C4-2B (cell line): ENCODE data around the gene TLE3.

ENCODE experiments used
- ZFX ChIP-seq: fragments of 450-650 bp; IDR thresholded peaks from 2 replicates; pipeline ENCODE4 v1.6.1; 2017
- TF ChIP-seq, protein P1 (sequence below): fragments of 450-650 bp; conservative IDR thresholded peaks from 2 replicates; pipeline ENCODE4 v1.5.1; 2017; ENCODE audit warnings: mild to moderate bottlenecking

DNA sequence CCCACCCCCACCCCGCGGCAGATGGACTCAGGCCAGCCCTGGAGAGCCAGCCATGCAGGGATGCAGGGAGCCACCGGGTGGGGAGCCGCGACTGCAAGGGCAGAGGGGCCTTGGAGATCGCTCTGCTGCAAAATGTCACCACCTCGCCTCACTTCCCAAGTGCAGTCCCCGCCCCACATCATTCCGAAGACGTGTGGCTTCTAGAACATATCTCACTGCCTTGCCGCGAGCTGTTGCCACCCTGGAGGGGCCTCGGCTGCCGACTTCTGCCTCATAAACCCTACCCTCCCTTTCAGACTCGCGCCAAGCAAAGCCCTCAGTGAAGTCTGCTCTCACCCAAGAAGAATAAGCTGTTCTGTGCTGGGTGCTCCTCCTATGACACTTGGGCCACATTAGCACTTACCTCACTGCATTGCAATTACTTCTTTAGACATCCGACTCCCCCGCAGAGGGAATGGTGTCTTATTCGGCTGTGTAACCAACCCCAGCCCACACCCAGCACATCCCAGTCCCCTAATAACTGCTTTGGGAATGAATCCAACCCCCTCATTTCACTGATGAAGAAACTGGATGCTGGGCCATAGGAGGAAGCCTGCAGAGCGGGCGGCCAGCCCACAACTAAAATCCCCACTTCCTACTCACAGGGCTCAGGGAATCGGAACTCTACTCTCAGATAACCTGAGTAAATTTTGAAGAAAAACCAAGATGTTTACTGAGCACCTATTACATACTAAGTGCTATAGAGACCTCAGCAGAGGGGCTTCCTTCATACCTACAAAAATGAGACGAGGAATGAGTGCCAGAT lies 8.6 kb downstream of the TLE3 start:
- TF ChIP-seq, protein P1, sequence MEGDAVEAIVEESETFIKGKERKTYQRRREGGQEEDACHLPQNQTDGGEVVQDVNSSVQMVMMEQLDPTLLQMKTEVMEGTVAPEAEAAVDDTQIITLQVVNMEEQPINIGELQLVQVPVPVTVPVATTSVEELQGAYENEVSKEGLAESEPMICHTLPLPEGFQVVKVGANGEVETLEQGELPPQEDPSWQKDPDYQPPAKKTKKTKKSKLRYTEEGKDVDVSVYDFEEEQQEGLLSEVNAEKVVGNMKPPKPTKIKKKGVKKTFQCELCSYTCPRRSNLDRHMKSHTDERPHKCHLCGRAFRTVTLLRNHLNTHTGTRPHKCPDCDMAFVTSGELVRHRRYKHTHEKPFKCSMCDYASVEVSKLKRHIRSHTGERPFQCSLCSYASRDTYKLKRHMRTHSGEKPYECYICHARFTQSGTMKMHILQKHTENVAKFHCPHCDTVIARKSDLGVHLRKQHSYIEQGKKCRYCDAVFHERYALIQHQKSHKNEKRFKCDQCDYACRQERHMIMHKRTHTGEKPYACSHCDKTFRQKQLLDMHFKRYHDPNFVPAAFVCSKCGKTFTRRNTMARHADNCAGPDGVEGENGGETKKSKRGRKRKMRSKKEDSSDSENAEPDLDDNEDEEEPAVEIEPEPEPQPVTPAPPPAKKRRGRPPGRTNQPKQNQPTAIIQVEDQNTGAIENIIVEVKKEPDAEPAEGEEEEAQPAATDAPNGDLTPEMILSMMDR, result no peak
- TF ChIP-seq ZFX, result no peak
